ENCODE measurements around the gene TXNRD2.

The TXNRD2 gene

DNA sequence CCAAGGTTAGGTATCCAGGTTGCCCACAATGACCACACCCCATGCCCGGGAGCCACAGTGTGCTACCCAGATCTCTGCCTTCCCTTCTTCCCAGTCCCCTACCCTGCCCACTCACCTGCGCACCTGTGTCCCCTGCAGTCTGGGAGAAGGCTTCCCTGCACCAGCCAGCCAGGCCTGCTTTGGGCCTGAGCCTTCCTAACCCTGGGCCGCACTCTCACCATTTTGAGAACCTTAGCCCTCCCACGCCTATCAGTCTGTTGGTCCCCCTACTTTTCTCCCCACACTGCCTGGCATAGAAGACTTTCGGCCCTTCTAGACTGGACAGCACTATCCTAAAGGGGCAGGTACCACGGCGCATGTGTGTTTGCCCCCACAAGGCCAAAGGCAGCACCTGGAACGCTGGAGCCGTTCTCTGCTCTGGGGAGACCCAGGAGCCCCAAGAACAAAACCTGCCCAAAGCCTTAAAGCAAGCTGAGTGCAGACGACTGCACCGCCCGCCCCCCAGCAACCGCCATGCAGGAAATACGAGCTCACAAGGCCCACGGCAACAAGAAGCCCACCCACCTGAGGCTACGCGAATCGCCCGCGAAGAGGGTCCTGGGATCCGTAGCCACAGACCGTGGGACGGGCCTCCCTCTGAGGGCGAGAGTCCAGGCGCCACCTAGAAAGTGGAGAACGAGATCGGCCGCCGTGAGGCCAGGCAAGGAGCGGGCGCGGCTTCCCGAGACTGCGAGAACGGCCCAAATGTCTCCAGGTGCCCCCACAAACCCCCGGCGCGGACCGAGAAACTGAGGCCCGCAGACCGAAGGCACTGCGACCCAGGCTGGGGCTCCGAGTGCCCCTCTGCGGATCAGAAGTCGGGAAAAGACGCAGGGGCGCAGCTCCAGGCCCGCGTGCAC, 87.5 kb downstream of the TXNRD2 start:
- DNase-seq, result peak; percentile 4

GRCh38 chr22:19853058-19853878, 88.3 kb downstream of the TXNRD2 start:
- DNase-seq, result no peak

- DNase-seq, result no peak
Observed at GRCh38 chr22:19852177-19852781, 89.3 kb downstream of the TXNRD2 start.

- DNase-seq, result no peak
Observed at GRCh38 chr22:19851291-19852176, 90.1 kb downstream of the TXNRD2 start.

- DNase-seq, result no peak
Observed at GRCh38 chr22:19850763-19851109, 90.9 kb downstream of the TXNRD2 start.

DNA sequence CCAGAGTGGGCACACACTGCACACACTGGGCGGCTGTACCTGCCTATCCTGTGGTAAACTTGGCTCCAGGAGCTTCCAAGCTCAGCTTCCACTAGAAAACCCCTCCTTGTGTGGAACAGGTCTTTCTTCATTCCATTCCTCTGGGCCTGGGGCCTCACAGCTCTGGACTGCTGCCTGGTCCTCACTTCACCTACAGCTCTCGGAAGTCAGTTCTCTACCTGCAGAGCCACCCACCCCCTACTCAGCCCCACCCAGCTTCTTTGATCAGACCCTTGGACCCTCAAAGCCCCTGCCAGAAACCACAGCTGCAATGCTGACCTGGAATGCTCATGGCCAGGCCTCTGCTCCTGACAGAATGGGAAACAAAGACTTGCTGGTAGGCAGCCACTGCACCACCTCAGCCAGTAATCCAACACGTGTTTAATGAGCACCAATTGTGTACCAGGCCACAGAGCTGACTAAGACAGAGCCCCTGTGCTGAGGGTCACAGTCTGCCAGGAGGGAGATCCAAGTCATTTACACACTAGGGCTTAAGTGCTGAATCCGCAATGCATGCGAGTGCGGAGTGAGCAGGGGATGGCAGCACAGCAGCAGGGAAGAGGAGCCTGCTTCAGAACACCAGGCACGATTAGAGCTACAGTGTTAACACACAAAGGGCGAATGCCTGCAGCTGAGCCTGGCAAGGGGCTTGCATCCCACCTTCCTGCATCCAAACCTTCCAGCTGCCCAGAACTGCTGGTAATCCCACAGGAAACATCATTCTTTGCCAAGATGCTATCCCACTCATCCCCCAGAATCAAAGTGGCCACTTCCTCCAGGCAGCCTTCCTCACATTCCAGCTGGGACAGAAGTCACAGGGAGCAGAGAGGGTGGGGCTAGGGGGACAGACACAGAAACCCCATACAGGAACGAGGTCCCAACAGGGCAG, 91.5 kb downstream of the TXNRD2 start:
- DNase-seq, result no peak

GRCh38 chr22:19848298-19849224, 93.1 kb downstream of the TXNRD2 start:
- DNase-seq, result no peak

GRCh38 chr22:19847345-19847632, 94.3 kb downstream of the TXNRD2 start:
- DNase-seq, result no peak

DNA sequence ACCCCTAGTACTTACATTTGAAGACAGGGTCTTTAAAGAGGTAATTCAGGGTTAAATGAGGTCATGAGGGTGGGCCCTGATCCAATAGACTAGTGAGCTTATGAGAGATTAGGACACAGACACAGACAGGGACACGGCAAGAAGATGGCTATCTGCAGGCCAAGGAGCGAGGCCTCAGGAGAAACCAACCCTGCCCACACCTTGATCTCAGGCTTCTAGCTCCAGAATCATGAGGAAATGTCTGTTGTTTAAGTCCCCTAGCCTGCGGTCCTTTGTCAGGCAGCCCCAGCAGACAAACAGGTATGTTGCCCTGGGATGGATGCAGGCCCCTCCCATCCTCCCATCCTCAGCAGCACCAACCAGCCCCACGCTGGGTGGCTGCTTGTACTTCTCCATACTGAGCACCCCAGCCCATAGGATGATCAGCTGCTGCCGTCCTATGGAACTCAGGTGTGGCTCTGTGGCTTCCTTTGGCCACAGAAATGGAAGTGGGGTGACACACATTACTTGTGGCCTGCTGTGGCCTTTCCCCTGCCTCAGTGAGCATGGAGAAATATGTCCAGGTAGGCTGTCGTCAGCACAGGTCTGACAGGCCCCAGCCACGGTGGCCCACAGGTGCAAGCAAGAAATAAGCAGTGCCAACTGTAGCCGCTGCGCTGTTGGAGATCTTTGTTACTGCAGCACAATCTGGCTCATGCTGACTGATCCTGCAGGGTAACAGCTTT, 94.8 kb downstream of the TXNRD2 start:
- DNase-seq, result no peak

DNA sequence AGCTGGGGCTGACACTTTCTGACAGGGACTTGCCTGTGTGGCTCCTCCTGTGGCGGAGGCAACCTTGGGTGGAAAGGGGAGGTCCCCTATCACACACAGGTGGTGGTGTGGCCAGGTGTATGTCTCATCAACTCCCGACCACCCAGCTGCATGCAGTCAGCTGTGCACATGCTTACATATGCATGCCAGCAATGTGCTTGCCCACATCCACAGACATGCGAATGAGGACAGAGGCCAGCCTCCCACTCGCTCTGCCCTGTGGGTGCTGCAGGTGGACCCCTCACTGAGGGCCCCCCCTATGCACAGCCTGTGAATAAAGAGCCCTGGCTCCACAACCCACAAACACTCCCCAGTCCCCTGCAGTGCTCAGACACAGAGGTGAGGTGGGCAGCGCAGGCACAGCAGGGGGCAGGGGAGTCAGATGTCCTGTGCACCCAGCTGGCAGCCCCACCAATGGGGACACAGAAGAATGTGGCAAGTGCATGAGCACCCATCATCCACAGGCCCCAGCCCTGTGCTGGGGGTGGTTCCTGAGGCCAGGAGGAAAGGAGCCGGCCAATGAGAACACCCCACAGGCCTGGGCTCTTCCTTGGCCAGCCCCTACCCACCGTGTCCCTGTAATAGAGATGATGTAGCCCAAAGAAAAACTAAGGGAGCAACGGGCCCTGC, 96.4 kb downstream of the TXNRD2 start:
- no peak for DNase-seq

DNA sequence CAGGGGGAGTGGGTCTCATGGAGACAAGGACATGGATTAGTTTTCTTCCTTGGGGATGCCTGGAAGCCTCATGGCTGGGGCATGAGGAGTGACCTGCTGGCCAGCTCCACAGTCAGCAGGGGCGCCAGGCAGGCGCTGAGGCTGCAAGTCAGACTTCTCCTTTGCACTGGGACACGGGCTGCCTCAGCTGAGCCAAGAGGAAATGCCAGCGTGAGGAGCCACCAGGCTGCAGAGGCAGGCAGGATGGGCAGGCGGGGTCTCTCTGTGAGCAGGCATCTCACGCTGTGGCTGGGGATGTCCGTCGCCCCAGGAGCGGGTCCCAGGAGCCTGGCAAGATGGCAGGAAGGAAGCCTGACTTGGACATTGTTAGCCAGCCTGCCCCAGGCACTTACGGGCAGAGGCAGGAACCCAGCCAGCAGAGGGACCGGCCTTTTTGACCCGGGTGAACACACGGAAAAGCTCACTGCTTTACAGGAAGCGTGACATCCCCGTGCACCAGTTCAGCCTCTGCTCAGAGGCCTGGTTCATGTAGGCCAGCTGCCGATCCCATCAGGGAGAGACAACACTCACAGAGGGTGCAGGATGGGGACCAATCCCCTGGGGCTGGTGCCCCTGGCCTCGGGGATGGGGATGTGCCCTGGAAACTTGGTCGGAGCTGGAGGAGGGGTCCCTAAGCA, 97.1 kb downstream of the TXNRD2 start:
- peak; percentile 57 for DNase-seq

- no peak for DNase-seq
Observed at GRCh38 chr22:19843857-19844376, 97.7 kb downstream of the TXNRD2 start.

DNA sequence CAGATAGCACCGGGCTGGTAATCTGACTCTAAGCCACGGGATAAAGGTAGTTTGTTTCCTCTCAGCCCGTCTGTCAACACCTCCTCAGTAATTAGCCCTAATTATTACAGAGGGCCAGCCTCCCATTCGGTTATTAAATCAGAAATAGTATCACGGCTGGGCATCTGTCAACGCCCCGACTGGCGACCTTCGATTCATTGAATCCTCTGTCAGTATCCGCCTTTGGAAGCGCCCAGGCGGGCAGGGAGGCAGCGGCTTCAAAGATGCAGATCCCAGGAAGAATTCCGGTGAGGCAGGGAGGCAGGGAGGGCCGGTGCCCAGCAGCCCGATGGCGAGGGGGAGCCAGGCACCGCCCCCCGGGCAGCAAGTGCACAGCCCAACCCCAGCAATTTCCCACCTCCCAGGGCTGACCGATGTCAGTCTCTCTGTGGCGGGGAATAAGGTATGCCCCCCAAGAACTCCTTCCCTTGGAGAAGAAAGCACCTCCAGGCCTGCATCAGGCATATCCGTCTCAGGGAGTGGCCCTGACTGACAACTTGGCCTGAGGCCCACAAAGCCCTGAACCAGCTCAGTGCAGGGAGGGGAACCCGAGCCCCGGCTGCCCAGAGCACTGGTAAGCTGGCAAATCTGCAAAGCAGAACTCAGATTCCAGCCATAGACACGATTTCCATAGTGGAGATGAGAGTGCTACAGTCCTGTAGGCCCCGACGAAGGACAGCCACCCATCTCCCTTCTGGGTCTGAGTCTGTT, 98.3 kb downstream of the TXNRD2 start:
- no peak for DNase-seq

DNA sequence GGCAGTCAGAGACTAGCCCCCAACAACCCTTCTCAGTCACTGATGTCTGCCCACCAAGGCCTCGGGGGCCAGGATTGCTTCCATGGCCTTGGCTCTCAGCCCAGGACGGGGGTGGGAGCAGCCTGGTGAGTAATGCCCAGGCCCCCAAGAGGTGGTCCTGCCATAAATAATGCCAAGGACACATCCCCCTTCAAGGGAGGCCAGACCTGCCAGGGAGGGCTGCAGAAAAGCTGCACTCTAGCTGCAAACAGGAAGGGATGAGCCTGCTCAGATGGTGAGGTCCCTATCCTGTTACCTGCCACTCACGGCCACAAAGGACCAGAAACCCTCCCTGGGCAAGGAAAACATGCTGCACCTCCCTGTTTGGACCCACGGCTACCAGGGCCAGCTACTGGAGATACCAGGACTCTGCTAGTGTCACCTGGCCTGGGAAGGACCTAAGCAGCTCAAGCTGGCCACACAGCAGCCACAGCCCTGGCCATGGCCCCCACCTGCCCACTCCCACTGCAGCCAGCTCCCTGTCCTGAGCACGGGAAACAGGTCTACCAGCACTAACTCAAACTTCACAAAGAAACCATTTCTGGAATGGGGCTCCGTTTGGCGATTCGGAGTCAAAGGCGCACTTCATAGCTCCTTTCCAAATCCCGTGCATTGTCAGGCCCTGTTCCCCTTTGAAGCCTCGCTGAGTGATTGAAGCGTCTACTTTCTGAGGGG, 99.1 kb downstream of the TXNRD2 start:
- DNase-seq, result no peak

DNA sequence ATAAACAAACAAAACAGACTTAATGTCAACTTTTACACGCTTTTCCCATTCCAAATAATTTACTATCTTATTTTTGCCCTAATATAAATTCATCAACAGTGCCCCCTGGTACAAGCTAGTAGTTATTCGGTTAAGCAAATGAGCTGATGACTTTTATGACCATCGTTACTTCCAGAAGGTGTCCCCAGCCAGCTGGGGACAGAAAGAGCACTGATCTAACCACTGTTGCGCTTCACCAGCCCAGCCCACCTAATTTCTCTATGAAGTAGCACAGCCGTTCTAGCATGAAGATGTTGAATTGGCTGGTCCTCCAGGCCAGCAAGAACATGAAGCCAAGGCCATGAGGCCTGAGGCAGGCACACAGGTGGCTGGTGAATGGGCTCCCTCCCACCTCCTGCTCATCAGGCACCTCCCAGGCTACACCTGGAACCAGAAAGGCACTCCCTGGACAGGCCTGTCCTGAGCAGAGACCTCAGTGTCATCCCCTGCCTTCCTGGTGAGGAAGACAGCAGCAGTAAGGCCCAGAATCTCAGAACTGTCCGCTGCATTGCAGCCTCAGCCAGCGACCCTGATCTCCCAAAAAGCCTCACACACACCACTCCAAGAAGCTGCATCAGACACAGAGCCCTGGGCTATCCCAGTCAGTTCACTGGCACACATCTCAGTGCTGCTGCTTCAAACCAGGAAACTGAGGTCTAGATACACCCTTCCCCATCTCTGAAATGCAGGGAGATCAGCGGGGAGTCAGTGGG, 99.8 kb downstream of the TXNRD2 start:
- DNase-seq, result no peak
